Peyer's patch (tissue), 4 donors: ENCODE results near the gene DDX46.

Source experiments
- POLR2A ChIP-seq, 2 donors: fragments of 450-650 bp; IDR thresholded peaks; one replicate each; pipeline ENCODE4 v1.5.1; 2017; ENCODE audit warnings: antibody characterized with exemption in 2 of 2, mild to moderate bottlenecking in 2 of 2, moderate library complexity in 2 of 2
- TF ChIP-seq, protein P1 (sequence below), 6 experiments: fragments of 450-650 bp in 4 of 6; fragments of 200-600 bp in 2 of 6; sonication (generic) in 1 of 6; IDR thresholded peaks; one replicate each; pipeline ENCODE4 v1.5.1; 2017 to 2019; ENCODE audit warnings: antibody characterized with exemption in 6 of 6, mild to moderate bottlenecking in 3 of 6, moderate library complexity in 1 of 6

- no peak for TF ChIP-seq POLR2A (IDR thresholded peaks at IDR 0.05)
- TF ChIP-seq, protein P1, sequence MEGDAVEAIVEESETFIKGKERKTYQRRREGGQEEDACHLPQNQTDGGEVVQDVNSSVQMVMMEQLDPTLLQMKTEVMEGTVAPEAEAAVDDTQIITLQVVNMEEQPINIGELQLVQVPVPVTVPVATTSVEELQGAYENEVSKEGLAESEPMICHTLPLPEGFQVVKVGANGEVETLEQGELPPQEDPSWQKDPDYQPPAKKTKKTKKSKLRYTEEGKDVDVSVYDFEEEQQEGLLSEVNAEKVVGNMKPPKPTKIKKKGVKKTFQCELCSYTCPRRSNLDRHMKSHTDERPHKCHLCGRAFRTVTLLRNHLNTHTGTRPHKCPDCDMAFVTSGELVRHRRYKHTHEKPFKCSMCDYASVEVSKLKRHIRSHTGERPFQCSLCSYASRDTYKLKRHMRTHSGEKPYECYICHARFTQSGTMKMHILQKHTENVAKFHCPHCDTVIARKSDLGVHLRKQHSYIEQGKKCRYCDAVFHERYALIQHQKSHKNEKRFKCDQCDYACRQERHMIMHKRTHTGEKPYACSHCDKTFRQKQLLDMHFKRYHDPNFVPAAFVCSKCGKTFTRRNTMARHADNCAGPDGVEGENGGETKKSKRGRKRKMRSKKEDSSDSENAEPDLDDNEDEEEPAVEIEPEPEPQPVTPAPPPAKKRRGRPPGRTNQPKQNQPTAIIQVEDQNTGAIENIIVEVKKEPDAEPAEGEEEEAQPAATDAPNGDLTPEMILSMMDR (IDR thresholded peaks at IDR 0.05) = no peak
These were observed 25.8 kb upstream of the DDX46 start for GRCh38 chr5:134732819-134733218.
